Stimulated activated CD4-positive, alpha-beta T cell treated with anti-CD3 and anti-CD28 coated beads, TNF-alpha, amount 100 ng/mL, for 24 hours (primary cell): Measurements from ENCODE around the gene COG8.

Experiments used
- DNase-seq, 3 experiments: peaks; one replicate each; pipeline ENCODE4 v3.0.0-alpha.2; 2020; ENCODE audit warnings: low read depth in 3 of 3

COG8 gene

GRCh38 chr16:69286941-69287713 is 52.2 kb downstream of the COG8 start:
- peak in 2 of 3 experiments; percentile 16 to 37 for DNase-seq

GRCh38 chr16:69285240-69285639 is 54.1 kb downstream of the COG8 start:
- DNase-seq = no peak

DNA sequence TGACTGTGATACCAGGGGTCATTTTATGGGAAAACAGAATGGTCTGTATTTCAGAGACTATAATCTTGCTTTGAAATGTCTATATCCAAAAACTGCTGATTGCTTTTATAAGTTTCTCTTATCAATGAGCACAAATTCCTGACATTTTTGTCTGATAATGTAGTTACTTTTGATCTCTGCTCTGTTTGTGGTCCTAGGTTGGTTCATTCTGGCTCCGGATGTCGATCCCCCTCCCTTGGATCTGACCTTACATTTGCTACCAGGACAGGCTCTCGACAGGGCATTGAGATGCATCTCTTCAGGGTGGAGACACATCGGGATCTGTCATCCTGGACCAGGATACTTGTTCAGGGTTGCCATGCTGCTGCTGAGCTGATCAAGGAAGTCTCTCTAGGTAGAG is 55.5 kb downstream of the COG8 start:
- DNase-seq = no peak

- DNase-seq = no peak
Measured at GRCh38 chr16:69277413-69277812, 62.0 kb downstream of the COG8 start.
